T-cell (primary cell): ENCODE data around the gene COL23A1. TPM values are rescaled to one million over a fixed set of nuclear protein-coding genes. Genes with fewer than 3 reads are reported as not detected.

Experiments used
- ATAC-seq, 4 experiments: fragments of 200-7000 bp in 3 of 4; fragments of 150-1000 bp in 1 of 4; cut with Tn5 transposase; replicated peaks in 1 of 4; 1 replicate in 3 of 4; 2 replicates in 1 of 4; pipeline ENCODE4 v1.10.0; 2021; ENCODE audit warnings: moderate library complexity in 3 of 4, mild to moderate bottlenecking in 2 of 4, moderate number of reproducible peaks in 1 of 4
- CTCF ChIA-PET, 2 donors: fragments of 300-600 bp; sonication (Branson Sonifier 250); formaldehyde crosslinking; loops; one replicate each; lab custom pipeline; 2022; ENCODE audit warnings: antibody characterized with exemption in 2 of 2; lab: Charles Lee
- POLR2A ChIA-PET, 2 donors: fragments of 300-600 bp; sonication (Branson Sonifier 250); formaldehyde crosslinking; loops; one replicate each; lab custom pipeline; 2022; ENCODE audit warnings: antibody characterized with exemption in 2 of 2; lab: Charles Lee
- DNase-seq, 35 experiments: peaks; one replicate each; pipeline versions ENCODE4 v3.0.0 to v3.0.0-alpha.2; 2013 to 2023
- H3K27ac ChIP-seq: one replicate; pipeline ENCODE4 v1.5.1; 2013; ENCODE audit warnings: low read length
- H3K27me3 ChIP-seq, 2 experiments: replicated peaks in 1 of 2; 1 replicate in 1 of 2; 2 replicates in 1 of 2; pipeline versions ENCODE4 v1.6.1 to v1.7.0; 2013; ENCODE audit warnings: low read length in 1 of 2, mixed read lengths in 1 of 2; ENCODE audit not compliant: control insufficient read depth in 2 of 2, insufficient read depth in 2 of 2; ENCODE audit errors: extremely low read depth in 1 of 2
- H3K36me3 ChIP-seq, 2 donors: 1 replicate in 1 of 2; 2 replicates in 1 of 2; pipeline versions ENCODE4 v1.6.1 to v1.7.0; 2013; ENCODE audit warnings: low read length in 1 of 2; ENCODE audit not compliant: control insufficient read depth in 2 of 2, insufficient read depth in 1 of 2; ENCODE audit errors: extremely low read depth in 1 of 2
- H3K4me1 ChIP-seq, 2 experiments: 1 replicate in 1 of 2; 2 replicates in 1 of 2; pipeline versions ENCODE4 v1.6.1 to v1.7.0; 2013; ENCODE audit warnings: low read length in 2 of 2, mixed read lengths in 1 of 2; ENCODE audit not compliant: insufficient read depth in 2 of 2, control insufficient read depth in 1 of 2; ENCODE audit errors: extremely low read depth in 1 of 2
- H3K4me3 ChIP-seq, 2 donors: 1 replicate in 1 of 2; 2 replicates in 1 of 2; pipeline versions ENCODE4 v1.5.1 to v1.7.0; 2013; ENCODE audit warnings: mild to moderate bottlenecking in 2 of 2, low read length in 1 of 2, moderate library complexity in 1 of 2; ENCODE audit not compliant: control insufficient read depth in 1 of 2; ENCODE audit errors: extremely low read depth in 1 of 2
- H3K9me3 ChIP-seq: 2 replicates; pipeline ENCODE4 v1.7.0; 2013
- H3K27ac Mint-ChIP-seq, 2 donors: one replicate each; pipeline ENCODE4 v1.8.0; 2020 to 2021; ENCODE audit warnings: mild to moderate bottlenecking in 2 of 2, mixed read lengths in 2 of 2
- H3K27me3 Mint-ChIP-seq, 2 donors: one replicate each; pipeline ENCODE4 v1.8.0; 2021 to 2022; ENCODE audit warnings: mixed read lengths in 2 of 2
- H3K36me3 Mint-ChIP-seq: one replicate; pipeline ENCODE4 v1.8.0; 2021; ENCODE audit warnings: mixed read lengths
- H3K4me1 Mint-ChIP-seq, 3 donors: one replicate each; pipeline ENCODE4 v1.8.0; 2020 to 2022; ENCODE audit warnings: mixed read lengths in 3 of 3, mild to moderate bottlenecking in 1 of 3
- H3K4me3 Mint-ChIP-seq, 3 donors: one replicate each; pipeline ENCODE4 v1.8.0; 2020 to 2022; ENCODE audit warnings: mild to moderate bottlenecking in 3 of 3, mixed read lengths in 3 of 3, moderate library complexity in 3 of 3
- H3K9me3 Mint-ChIP-seq, 3 donors: one replicate each; pipeline ENCODE4 v1.8.0; 2020 to 2022; ENCODE audit warnings: mixed read lengths in 3 of 3
- WGBS: methylation state at CpG from one replicate; pipeline ENCODE4 v1.1.5; 2013; ENCODE audit warnings: missing lambda C conversion rate; ENCODE audit not compliant: insufficient coverage; 5-methylcytosine and 5-hydroxymethylcytosine counted together
- total RNA-seq, 35 experiments: library from RNA in 6 of 35; stranded (reverse) in 6 of 35; fragments of 120-200 nt in 1 of 35; gene quantifications; one replicate each; pipeline versions ENCODE4 v1.2.1 to v1.2.4 and lab custom pipeline; 2013 to 2026

The COL23A1 gene
- total RNA-seq, 5 donors from 2014 or later (not counting 1 experiment from before 2014, with no cell fraction given) = 0.07 to 0.13 TPM; not detected in 3

DNA sequence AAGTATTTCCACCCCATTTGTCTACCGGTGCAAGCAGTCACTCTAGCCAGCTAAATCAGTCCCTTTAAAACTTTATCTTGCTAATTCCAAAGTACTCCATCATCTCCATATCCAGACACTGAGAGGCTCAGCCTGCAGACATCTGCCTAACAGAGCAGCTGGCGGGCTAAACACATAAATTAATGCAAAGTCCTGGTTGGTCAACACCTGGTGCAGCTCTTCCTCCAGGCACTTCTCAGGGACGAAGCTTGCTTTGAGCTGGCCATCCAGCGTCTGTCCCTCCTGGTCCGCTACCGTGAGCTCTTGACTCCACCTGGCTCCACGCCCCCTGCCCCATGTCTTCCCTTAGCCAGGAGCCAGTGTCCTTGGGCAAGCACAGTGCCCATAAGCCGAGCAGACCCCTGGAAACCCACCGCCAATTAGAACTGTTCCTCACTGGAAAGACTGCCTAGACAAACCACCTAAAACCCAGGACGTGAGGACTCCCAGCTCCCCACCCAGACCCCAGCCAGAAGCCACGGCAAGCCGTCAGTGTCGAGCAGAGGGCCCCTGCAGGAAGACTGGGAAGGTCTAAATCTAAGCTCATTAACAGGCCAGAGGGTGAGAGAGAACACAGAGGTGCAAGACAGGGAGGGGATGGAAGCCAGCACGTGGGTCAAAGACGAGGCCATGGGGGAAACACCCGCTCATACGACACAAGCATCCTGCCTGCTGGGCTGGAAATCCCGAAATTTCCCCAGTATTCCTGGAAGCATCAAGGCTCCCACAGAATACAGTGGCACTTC lies 120.0 kb downstream of the COL23A1 start:
- 83% methylated on average over 10 of the region's 18 CpGs for WGBS
- no peaks in the 10 kb centered on the region for H3K9me3 ChIP-seq
- Mint-ChIP-seq H3K36me3 (no peaks in the 10 kb centered on the region), H3K9me3 (no peaks in the 10 kb centered on the region), H3K27ac (no peak overlapping the region), H3K27me3 (peaks cover 3 to 19% of the 10 kb centered on the region in 2 donors), H3K4me1 (peaks cover 0 to 5% (median 0%) of the 10 kb centered on the region in 3 donors), H3K4me3 (no peak overlapping the region)
- H3K4me1 ChIP-seq = no peaks in the 10 kb centered on the region
- no peak overlapping the region for H3K27ac ChIP-seq
- peaks cover 0 to 19% of the 10 kb centered on the region in 2 experiments for H3K27me3 ChIP-seq
- no peak for ATAC-seq
- ChIA-PET CTCF (interaction anchor here in 1 of 2 donors (0.5 kb wide), 1 partner anchor 1899 kb away, joined by 3 read pairs; no protein-coding TSS in a partner anchor), POLR2A (no interaction called here)
- no peak for DNase-seq
- no peak overlapping the region for H3K4me3 ChIP-seq
- no peaks in the 10 kb centered on the region for H3K36me3 ChIP-seq

DNA sequence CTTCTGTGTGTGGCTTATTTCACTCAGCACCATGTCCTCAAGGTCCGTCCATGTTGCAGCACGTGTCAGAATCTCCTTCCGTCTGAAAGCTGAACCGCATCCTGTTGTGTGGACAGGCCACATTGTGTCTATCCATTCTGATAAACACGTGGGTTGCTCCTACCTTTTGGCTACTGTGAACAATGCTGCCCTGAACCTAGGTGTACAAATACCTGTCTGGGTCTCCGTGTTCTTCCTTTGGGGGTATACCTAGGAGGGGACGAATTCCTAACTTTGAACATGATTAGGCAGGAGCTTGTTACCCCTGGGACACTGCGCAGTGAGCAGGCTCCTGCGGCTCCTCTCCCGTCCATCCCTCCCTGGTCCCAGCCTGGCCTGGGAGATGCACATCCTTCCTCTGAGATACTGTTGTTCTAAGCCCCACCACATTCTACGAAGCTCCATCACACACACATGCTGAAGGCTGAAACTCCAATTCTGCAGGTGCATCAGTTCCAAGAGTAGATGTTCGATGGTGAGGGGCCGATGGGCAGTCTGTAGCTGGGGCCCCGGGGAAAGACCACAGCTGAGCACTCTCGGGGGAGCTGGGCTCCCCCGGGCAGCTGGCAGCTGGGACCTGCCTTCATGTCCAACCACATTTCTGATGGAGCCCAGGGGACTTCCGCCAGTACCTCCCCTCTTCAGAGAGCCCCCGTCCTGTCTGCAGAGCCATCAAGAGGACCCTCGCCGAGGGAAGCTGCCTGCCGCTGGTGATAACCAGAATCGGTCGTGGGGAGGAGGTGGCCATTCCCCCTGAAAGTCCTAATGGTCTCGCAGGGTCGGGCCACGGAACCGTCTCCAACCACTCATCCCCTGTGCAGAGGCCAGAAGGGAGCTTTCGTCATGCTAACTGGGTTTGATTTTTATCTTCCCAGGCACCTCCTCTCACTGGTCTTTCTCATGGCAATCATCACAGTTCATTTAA lies 120.9 kb downstream of the COL23A1 start:
- no peaks in the 10 kb centered on the region for H3K36me3 ChIP-seq
- H3K4me1 ChIP-seq = no peaks in the 10 kb centered on the region
- Mint-ChIP-seq H3K4me3 (no peak overlapping the region), H3K9me3 (no peaks in the 10 kb centered on the region), H3K4me1 (peaks cover 0 to 5% (median 0%) of the 10 kb centered on the region in 3 donors), H3K36me3 (no peaks in the 10 kb centered on the region), H3K27me3 (peaks cover 3 to 19% of the 10 kb centered on the region in 2 donors), H3K27ac (no peak overlapping the region)
- no peaks in the 10 kb centered on the region for H3K9me3 ChIP-seq
- ChIA-PET POLR2A (no interaction called here), CTCF (no interaction called here)
- ATAC-seq (no peak), DNase-seq (no peak)
- H3K4me3 ChIP-seq = no peak overlapping the region
- WGBS = 86% methylated on average over 24 of the region's 28 CpGs
- peaks cover 0 to 21% of the 10 kb centered on the region in 2 experiments for H3K27me3 ChIP-seq
- no peak overlapping the region for H3K27ac ChIP-seq

DNA sequence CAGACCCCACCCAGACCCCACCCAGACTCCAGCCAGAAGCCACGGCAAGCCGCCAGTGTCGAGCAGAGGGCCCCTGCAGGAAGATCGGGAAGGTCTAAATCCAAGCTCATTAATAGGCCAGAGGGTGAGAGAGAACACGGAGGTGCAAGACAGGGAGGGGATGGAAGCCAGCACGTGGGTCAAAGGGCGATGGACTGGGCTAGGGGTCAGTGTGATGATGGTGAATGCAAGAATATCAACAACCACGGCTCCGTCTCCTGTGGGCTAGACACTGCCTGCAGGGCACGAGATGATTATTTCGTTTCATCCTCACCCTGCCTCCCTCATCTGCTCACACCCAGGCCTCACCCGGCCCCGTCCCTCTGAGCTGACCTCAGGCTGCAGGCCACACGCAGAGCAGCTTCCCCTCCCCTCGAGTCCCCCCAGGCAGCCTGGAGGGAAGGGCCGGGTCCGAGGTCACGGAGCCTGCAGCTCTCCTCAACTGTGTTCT lies 122.0 kb downstream of the COL23A1 start:
- H3K27me3 ChIP-seq = peaks cover 0 to 28% of the 10 kb centered on the region in 2 experiments
- no peaks in the 10 kb centered on the region for H3K36me3 Mint-ChIP-seq
- H3K27ac Mint-ChIP-seq = no peak overlapping the region
- 82% methylated on average over 4 of the region's 18 CpGs for WGBS
- no peak overlapping the region for H3K27ac ChIP-seq
- DNase-seq (no peak), ATAC-seq (no peak)
- no peak overlapping the region for H3K4me3 Mint-ChIP-seq
- H3K9me3 Mint-ChIP-seq = no peaks in the 10 kb centered on the region
- POLR2A ChIA-PET = no interaction called here
- no peak overlapping the region for H3K4me3 ChIP-seq
- CTCF ChIA-PET = no interaction called here
- no peaks in the 10 kb centered on the region for H3K9me3 ChIP-seq
- no peaks in the 10 kb centered on the region for H3K4me1 Mint-ChIP-seq
- H3K36me3 ChIP-seq = no peaks in the 10 kb centered on the region
- no peaks in the 10 kb centered on the region for H3K4me1 ChIP-seq
- H3K27me3 Mint-ChIP-seq = peaks cover 3 to 17% of the 10 kb centered on the region in 2 donors

DNA sequence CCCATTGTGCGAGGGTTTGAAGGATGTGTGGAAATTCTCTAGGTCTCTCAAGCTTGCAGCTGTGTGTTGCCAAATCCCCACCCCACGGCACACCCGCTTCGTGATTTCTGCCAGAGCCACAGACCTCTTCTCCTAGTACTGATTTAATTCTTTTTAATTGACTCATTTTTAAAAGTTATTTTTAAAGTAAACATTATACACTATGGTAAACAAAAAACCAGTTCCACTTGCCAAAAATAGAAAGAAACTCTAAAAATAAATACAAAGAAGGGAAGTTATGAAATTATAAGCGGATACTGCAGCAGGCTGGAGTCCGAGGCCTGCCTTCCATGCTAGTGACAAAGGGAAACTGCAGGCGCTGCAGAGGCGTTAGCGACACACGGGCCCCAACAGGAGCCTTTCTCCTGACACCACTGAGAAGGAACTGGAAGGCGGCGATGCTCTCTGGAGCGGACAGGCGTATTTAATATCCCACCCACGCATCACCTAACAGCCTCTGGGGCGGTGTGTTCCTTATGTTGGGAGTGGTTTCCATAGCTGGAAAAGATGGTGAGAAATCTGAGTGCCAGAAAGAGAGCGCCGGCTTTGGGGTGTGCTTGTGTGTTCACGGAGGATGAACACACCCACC lies 122.5 kb downstream of the COL23A1 start:
- no peaks in the 10 kb centered on the region for H3K4me1 Mint-ChIP-seq

DNA sequence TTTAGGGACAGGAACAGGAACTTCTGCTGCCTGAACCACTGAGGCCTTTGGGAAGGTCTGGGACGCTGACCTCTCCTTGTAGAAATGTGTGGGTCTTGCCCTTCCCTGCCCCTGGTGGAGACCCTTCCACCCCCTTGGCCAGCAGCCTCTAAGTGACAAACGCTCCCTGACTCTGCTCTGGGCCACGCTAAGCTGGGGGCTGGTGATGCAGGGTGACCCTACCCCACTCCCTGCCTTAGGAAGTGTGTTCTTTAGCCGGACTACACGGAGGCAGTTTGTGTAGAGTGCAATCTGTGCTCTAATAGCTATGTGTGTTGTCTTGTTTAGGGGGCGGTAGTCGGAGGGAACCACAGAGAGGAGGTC lies 123.0 kb downstream of the COL23A1 start:
- H3K4me1 Mint-ChIP-seq = no peaks in the 10 kb centered on the region
- no peaks in the 10 kb centered on the region for H3K36me3 ChIP-seq
- H3K27me3 ChIP-seq = peaks cover 0 to 27% of the 10 kb centered on the region in 2 experiments
- DNase-seq (no peak), ATAC-seq (no peak)
- H3K4me3 ChIP-seq = no peak overlapping the region
- H3K27ac ChIP-seq = no peak overlapping the region
- no peak overlapping the region for H3K27ac Mint-ChIP-seq
- H3K36me3 Mint-ChIP-seq = no peaks in the 10 kb centered on the region
- H3K9me3 Mint-ChIP-seq = no peaks in the 10 kb centered on the region
- ChIA-PET CTCF (no interaction called here), POLR2A (no interaction called here)
- no peaks in the 10 kb centered on the region for H3K4me1 ChIP-seq
- H3K27me3 Mint-ChIP-seq = peaks cover 3 to 17% of the 10 kb centered on the region in 2 donors
- no peaks in the 10 kb centered on the region for H3K9me3 ChIP-seq
- WGBS = 83% methylated on average over 5 of the region's 7 CpGs
- no peak overlapping the region for H3K4me3 Mint-ChIP-seq

More for the DNA sequence above, 122.5 kb downstream of the COL23A1 start:
- peaks cover 3 to 17% of the 10 kb centered on the region in 2 donors for H3K27me3 Mint-ChIP-seq
- DNase-seq = no peak
- no peaks in the 10 kb centered on the region for H3K9me3 Mint-ChIP-seq
- ChIA-PET CTCF (no interaction called here), POLR2A (no interaction called here)
- Histone ChIP-seq H3K27ac (no peak overlapping the region), H3K4me3 (no peak overlapping the region), H3K36me3 (no peaks in the 10 kb centered on the region), H3K4me1 (no peaks in the 10 kb centered on the region), H3K27me3 (peaks cover 0 to 28% of the 10 kb centered on the region in 2 experiments), H3K9me3 (no peaks in the 10 kb centered on the region)
- H3K4me3 Mint-ChIP-seq = no peak overlapping the region
- ATAC-seq = no peak
- WGBS = 83% methylated on average over 5 of the region's 19 CpGs
- H3K36me3 Mint-ChIP-seq = no peaks in the 10 kb centered on the region
- no peak overlapping the region for H3K27ac Mint-ChIP-seq

DNA sequence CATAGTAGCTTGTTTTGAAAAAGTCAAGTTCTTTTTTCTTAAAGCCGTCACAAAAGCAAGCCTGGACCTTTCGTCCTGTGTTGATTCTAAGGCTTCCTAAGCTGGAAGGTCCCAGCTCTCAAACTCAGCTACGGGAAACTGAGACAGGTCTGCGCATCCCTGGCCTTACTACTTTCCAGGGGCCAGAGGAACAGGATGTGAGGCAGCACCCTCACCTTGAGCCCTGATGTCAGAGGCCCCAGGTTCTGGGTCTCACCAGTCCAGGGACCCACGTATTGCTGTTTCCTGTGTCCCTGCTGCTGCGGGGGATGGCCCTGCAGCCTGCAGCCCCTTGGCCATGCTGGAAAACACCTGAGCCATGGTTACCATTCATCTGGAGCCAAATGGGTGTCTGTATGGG lies 123.9 kb downstream of the COL23A1 start:
- no peaks in the 10 kb centered on the region for H3K36me3 Mint-ChIP-seq
- H3K9me3 Mint-ChIP-seq = no peaks in the 10 kb centered on the region
- Histone ChIP-seq H3K4me3 (no peak overlapping the region), H3K36me3 (no peaks in the 10 kb centered on the region), H3K27me3 (peaks cover 0 to 21% of the 10 kb centered on the region in 2 experiments), H3K4me1 (no peaks in the 10 kb centered on the region), H3K27ac (no peak overlapping the region), H3K9me3 (no peaks in the 10 kb centered on the region)
- no peaks in the 10 kb centered on the region for H3K4me1 Mint-ChIP-seq
- 86% methylated on average over 4 of the region's 6 CpGs for WGBS
- POLR2A ChIA-PET = interaction anchor here in 1 of 2 donors (0.5 kb wide), 1 partner anchor 8 kb away, joined by 3 read pairs; no protein-coding TSS in a partner anchor
- no peak for ATAC-seq
- CTCF ChIA-PET = no interaction called here
- no peak overlapping the region for H3K4me3 Mint-ChIP-seq
- no peak for DNase-seq
- H3K27ac Mint-ChIP-seq = no peak overlapping the region
- peaks cover 3 to 17% of the 10 kb centered on the region in 2 donors for H3K27me3 Mint-ChIP-seq
